Measurements from ENCODE around the gene JPH2.

GRCh38 chr20:44085616-44086434 lies 101.2 kb downstream of the JPH2 start:
- no peak for TF ChIP-seq EZH2 (IDR thresholded peaks at IDR 0.05; ENCODE audit: low read depth, unreplicated experiment)
- no peak for TF ChIP-seq POLR2AphosphoS5 (IDR thresholded peaks at IDR 0.05; ENCODE audit: low read depth)
- no peak for TF ChIP-seq CTCF (conservative IDR thresholded peaks at IDR 0.05; ENCODE audit: low read depth in 2 of 2)
- TF ChIP-seq REST (IDR thresholded peaks at IDR 0.05; ENCODE audit: unreplicated experiment): no peak

Measured in GM23338 (cell line).